HG03135 (cell line): Measurements from ENCODE around the gene MINDY3.
"Not testable (repeated sequence)": the region's sequence is repeated elsewhere in the genome, so short reads cannot be mapped to it uniquely, and the experiment has no call there.

Source experiments
- ATAC-seq: cut with Tn5 transposase; IDR thresholded peaks from one replicate; pipeline ENCODE4 v1.9.1; 2021; ENCODE audit warnings: mild to moderate bottlenecking, moderate library complexity; ENCODE audit not compliant: unreplicated experiment

Gene MINDY3

DNA sequence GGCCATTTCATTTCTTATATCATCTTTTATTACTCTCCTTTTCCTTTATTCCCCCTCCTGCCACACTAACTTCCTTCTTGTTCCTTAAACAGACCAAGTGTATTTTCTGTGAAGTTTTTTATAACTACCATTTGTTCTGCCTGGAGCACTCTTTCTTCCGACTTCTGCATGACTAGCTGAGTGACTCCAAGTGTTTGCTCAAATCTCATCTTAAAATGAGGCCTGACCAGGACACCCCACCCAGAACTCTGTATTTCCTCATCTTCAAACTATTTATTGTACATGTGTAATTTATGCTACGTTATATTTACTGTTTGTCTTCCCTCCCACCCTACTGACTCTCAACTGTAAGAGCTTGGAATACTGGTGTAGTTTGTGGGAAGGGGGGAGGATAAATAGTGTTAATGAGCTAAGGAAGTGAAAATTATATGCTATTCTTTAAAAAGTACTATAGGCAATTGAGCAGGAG, 3.2 kb downstream of the MINDY3 start:
- no peak for ATAC-seq

DNA sequence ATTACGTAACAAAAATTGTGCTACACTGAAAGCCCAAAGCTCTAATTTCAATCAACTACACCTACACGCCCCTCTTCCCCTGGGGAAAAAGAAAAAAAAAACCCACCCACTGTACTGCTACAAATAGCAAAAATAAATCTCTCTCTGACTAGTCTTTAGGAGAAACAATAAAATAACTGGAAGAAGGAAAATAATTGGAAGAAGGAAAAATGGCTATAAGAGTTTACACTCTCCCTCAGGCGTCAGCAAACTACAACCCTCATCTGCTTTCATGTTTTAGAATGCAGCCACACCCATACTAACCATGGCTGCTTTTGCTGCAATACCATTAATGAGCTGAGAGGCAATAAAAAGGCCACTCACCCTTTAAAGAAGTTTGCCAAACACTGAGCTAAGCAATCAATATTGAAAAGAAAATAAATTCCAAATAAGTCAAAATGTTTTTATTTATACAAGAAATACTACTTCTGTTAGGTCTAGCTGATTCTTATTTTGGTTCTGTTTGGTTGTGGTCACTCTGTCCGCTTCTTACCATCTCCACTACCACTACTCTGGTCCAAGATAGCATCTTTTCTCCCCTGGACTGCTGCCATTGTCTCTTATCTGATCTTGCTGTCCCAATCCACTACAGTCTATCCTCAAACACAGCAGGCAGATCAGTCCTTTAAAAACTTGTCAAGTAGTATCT, 3.8 kb downstream of the MINDY3 start:
- ATAC-seq = no peak

DNA sequence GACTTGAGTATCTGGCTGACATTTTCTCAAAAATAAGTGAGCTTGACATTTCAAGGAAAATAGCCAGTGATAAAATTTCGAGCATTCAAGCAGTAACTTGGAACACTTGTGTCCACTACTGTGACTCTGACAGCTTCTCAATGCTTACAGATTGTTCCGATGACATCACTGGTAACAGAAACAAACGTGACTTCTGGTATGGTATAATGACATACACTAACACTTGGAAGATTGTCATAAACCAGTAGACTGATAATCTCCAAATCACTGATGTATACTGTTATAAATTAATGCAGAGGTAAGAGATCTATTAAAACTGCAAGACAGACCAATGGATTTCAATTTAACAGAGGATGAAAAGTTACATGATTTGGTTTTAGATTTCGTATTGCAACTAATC, 6.5 kb downstream of the MINDY3 start:
- no peak for ATAC-seq

DNA sequence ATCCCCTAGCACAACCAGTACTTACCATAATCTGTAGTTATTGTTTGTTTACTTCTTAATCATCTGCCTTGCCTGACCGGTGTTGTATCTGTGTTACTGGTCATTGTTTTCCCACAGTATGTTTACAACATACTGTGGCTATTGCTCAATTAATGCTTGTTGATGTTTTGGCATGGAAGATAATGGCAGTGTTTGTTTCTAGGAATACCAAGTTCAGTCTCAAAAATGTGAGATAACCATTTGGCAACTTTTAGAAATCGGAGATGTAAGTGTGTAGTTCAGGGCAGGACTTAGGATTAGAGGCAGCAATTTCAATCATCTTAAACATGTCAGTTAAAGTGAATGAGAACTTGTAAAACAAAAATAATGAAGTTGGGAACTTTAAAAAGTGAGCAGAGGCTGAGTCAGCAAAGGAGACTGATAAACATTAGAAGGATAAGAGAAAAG, 8.2 kb downstream of the MINDY3 start:
- ATAC-seq = no peak

DNA sequence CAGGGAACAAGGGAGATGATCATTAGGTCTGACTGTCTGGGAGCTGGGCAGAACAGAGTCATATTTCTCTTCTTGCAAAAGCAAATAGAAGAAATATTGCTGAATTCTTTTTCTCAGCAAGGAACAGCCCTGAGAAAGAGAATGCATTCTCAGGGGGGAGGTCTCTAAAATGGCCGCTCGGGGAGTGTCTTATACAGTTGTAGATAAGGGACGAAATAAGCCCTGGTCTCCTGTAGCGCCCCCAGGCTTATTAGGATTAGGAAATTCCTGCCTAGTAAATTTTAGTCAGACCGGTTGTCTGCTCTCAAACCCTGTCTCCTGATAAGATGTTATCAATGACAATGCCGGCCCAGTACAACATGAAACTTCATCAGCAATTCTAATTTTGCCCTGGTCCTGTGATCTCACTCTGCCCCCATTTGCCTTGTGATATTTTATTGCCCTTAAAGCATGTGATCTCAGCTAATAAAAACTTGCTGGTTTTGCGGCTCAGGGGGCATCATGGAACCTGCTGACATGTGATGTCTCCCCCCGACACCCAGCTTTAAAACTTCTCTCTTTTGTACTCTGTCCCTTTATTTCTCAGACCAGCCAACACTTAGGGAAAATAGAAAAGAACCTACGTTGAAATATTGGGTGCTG, 9.8 kb downstream of the MINDY3 start:
- not testable (repeated sequence) for ATAC-seq

DNA sequence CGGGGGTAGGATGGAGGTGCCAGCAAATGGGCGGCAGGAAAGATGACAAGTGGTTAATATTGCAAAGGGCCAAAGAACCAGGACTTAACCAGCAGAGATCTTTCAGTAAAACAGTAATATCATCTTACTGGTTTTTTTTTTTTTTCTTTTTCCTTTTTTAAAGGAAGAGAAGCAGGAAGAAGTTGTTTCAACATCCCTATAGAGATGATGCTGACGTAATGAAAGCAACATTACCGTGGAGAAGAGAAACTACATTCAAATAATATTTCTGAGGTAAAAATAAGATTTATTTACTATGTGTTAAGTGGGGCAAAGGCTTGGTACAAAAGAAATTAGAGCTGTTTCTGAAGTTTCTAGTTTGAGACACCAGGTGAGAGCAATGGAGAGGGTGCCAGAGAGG, 11.0 kb downstream of the MINDY3 start:
- ATAC-seq = no peak

DNA sequence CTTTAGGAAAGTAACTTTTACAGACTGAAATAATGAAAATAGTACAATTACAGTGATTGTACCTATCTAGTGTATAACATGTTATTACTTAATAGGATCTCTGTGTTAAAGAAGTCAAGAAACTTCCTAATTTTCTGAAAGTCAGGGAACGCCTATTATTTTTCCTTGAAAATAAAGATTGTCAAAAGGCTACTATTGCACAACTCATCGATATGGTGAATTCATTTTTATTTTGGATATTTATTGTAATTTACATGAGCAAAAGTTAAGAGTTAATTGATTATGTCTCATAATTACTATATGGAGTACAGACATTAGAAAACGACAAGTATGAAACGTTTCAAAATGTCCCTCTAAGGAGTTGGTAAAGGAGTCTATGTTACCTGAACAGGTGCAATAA, 12.8 kb downstream of the MINDY3 start:
- no peak for ATAC-seq

DNA sequence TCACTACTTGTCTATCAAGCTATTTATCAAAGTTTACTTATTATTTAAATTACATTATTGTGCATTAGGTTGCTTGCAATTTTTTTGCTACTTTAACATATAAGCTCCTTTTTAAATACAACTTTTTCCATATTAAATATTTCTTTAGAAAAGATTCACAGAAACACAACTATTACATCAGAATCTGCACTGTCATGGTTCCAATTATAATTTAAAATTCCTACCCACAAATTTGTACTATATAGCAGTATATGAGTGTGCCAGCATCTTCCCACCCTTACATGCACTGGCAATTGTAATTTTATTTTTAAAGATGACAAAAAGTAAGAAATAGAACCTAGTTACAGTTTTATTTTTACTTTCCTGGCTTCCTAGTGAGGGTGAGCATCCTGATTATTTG, 15.8 kb downstream of the MINDY3 start:
- ATAC-seq = no peak

DNA sequence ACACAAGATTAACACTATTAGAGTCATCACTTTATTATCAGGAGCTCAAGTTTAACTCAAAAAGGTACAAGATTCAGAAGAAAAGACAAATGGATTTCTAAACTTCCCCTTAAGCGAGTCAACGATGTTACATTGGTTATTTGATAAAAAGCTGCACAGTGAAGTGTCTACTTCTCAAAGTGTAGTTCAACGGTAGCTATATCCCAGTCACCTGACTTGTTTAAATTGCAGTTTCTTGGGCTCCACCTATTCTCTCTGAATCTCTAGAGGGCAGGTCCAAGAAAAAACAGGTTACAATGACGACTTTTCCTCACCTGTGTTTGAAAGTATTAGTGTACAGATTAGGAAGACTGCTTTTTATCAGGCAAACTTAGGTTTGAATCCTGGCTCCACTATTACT, 16.6 kb downstream of the MINDY3 start:
- ATAC-seq = no peak

DNA sequence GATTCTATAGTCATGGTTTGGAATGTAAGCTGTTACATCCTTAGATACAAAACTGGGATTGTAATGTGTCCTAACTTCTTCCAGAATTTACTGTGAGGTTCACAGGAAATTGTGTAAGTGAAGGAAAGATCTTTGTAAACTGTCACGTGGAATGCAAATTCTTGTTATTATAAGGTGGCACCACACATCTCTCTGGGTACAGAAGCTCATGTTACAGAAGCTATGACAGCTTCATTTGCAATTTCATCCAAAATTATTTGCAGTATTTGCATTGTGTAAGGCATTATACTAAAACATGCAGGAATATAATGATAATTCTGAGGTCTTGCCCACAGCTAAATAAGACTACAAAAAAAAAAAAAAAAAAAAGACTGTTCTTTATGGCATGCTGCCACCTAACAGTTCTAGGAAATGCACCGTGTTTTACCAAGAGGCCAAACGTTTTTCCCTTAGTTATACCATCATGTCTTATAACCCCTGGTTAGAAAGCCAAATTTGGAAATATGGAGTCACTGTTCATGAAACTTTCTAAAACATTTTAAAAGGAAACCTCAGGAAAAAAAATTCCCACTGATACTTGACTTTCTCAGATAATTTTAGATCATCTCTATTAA, 17.6 kb downstream of the MINDY3 start:
- ATAC-seq = no peak

DNA sequence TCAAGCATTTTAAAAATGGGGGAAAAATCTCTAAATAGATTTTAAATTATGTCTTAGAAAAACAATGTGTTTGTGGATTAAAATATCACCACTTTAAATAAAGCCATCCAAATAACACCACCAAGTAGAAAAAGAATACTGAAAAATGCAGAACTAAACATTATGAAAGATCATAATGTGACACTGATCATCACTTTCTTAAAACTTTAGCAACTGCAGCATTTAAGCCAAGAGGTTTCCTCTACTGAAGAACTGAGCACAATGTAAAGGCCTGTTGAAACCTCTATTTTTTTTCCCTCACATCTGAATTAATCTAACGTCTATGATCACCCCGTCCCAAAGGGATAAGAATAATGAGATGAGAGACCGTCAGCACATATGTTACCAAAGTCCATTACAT, 18.6 kb downstream of the MINDY3 start:
- ATAC-seq = no peak

DNA sequence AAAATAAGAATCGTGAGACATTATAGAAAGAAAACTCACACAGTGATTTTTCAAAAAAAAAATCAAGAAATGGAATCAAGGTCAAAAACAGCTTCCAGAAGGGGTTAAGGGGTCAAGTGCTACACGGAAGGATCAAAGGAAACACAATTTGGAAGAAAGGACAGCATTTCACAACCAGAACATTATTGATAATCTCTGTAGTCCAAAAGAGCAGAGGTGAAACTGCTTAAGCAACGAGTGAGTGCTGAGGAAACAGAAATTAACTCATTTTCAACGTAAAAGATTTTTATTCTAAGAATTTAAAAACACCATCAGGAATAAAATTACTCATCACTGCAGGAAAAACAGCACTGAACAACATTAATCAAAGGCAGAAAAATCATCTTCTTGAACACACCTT, 23.5 kb downstream of the MINDY3 start:
- ATAC-seq = no peak

DNA sequence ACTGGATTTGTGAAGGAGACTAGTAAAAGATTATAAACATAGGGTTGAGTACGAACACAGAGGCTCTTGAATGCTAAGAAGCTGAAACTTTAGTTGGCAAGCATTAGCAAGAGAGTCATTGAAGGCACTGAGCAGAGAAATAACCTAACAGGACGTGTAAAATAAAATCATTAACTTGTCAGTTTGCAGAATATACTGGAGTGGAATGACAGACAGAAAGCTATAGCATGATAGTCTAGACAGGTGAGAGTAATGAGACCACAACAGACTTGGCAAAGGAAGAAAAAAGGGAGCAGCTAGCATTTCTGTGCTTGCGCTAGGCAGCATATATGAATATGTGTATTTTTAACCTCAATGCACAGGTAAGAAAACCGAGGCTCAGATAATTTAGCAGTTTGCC, 30.8 kb downstream of the MINDY3 start:
- ATAC-seq = no peak

DNA sequence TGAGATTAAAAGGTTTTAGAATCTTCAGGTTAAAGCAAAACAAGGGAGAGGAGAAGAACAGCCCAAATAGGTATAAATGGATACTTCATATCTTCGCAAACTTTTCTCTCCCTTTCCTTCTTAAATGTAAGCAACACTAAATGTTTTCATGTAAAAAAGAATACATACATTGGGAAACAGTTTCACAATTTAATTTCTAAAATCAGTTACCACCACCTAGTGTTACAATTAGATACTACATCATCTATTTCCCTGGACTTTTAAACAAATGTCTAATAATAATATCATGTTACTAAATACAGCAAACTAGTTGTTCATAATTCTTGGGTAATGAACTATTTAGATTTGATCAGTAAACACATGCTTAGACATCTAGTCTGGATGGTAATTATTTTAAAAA, 35.8 kb downstream of the MINDY3 start:
- no peak for ATAC-seq

DNA sequence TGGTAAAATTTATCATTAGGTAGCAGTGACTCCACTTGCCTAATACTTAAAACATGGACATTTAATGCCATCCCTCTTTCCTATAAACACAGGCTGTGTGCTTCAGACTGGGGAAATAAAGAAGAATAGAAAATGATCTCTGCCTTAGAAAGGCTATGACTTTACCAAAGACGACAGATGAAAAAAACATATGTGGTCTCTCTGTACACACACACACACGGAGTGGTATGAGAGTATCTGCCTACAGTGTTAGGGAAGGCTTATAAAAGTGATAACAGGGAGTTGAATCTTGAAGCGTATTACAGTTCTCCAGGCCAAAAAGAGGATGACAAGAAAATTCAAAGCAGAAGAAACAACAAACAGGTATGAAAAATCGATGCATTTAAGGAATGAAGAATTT, 38.2 kb downstream of the MINDY3 start:
- ATAC-seq = no peak

DNA sequence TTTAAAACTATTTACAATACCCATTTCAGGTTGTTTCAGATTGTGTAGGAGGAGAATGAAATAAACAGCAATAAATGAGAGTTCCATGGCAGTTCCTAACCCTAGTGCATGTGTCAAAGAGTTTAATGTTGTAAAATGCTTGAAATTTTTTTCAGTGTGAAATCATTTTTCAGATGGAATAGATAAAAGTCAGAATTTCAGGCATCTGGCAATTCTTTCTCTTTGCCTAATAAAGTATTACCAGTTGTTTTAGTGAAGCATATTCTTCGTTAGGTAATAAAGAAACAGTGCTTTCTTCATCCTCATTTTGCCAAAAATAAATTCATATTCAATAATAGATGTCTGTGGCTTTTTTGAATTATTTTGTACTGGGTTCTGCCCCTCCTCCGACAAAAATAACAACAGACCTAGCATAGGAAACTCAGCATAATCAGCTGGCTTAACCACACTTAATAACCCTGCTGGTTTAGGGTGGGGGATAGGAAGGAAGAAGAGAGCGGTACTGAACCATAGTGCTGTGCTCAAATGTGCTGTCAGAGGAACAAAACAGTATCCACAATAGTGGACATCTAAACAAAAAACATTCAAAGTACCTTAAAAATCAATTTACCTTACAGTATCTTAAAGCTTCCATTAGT, 39.1 kb downstream of the MINDY3 start:
- no peak for ATAC-seq

DNA sequence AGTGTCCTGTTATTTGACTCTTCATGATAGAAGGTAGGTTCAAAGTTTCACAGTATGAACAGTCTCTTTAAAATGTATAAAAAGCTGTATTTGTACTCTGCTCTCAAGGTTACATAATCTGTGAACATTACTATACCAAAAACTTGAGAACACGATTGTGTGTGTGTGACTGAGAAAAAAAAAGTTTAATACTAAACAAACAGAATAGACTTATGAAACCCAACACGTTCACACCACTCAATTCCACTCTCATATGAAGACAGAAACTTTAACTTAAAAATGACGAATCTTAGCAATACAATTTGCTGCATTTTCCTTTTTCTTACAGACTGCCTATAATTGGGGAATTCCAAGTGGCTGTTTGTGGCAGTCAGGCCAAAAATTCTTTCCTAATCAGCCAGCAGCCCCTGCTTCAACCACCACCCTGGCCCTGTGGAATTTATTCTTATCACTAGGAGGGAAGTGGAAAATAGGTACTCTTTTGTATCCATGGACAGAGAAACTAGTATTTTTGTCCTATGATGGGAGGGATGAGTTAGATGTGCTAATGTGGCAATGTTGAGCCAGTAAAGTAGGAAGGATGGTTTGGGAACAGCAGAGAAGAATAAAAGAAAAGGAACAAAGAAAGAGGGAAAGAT, 42.8 kb downstream of the MINDY3 start:
- no peak for ATAC-seq

DNA sequence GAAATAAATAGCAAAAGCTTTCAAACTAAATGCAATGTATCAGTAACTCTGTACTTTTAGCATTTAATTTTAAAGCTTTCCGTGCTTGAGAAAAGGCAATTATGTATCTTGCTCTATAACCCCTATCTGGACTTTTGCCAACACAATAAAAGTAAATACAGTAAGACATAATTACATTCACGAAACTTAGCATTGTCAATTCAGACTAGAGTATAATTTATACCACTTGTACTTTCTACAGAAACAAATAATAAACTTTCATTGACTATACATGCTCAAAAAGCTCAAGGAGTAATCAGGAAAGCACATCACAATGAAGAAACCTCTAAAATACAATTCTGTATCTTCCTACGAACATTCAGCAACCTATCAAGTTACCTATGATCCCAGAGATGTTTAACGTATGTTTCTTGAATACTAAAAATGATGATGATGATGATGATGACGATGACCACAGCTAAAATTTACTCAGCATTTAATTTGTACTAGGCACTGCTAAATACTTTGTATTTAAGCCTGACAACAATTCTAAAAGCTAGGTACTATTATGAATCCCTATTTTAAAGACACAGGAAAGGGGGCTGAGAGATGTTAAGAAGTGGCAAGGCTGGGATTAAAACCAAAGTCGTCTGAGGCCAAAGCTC, 44.9 kb downstream of the MINDY3 start:
- ATAC-seq = no peak

DNA sequence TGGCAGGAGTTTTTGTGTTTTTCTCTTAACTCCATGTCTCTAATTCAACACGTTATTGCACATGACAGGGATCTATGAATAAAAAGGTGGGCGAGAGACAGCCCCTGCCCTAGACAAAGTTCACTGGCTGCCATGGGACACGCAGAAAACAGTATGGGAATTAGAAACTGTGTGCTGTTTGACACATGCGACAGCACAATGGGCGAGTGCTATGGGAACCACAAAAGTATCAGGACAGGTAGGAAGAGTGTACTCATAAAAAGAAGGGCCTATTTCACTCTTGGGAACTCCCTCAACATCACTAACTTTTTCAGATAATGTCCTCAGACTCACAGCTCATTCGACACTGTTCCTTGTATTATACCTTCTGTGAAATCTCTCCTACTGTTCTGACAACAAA, 45.7 kb downstream of the MINDY3 start:
- no peak for ATAC-seq

DNA sequence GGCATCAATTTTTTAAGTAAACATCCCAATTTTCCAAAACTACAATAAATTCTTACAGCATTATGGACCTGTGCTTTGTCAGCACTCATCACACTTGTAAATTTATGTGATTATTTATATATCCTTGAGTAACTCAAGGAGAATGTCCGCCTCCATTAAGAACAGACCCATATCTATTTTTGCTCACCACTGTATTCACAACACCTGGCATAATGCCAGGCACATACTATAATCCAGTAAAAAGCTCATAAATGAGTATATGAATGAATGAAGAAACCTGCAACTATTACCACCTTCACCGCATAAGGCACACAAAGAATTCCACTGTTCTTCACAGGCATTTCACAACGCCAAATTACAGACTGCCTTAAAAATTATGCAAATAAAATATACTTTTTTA, 46.9 kb downstream of the MINDY3 start:
- ATAC-seq = no peak

DNA sequence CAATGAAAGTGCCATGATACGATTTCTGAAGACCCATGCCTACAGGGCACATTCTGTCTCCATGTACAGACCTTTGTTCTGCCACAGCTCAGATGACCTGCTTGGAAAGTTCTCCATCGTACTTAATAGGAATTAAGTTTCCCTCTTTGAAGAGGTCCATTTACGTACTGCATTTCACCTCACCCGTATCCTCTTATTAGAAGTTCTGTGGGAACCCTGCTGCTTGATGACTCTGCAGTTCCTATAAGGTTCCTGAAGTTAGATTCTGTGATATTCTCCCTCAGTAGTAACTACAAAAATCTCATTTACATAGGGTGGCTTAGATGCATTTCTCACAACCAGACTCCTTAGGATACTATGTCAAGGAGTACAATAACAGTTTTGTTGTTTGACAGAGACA, 50.9 kb downstream of the MINDY3 start:
- no peak for ATAC-seq
